H9 (cell line): Measurements from ENCODE around the gene BPIFB3. TPM values are rescaled to one million over a fixed set of nuclear protein-coding genes. Genes with fewer than 3 reads are reported as not detected.

ENCODE experiments used
- DNase-seq: peaks from one replicate; pipeline ENCODE4 v3.0.0-alpha.2; 2017
- H2AFZ ChIP-seq: one replicate; pipeline ENCODE4 v1.6.1; 2013; ENCODE audit warnings: mild to moderate bottlenecking, low read length, control low read depth, moderate library complexity
- H2AK5ac ChIP-seq: 2 replicates; pipeline ENCODE4 v1.6.1; 2013; ENCODE audit warnings: low read length, control low read depth, mixed read lengths; ENCODE audit not compliant: insufficient read length
- H2BK120ac ChIP-seq: one replicate; pipeline ENCODE4 v1.6.1; 2013; ENCODE audit warnings: low read depth, mild to moderate bottlenecking, low read length, control low read depth, inconsistent platforms; ENCODE audit not compliant: poor library complexity, severe bottlenecking
- H2BK12ac ChIP-seq: 2 replicates; pipeline ENCODE4 v1.6.1; 2013; ENCODE audit warnings: low read length, control low read depth, mixed read lengths, low read depth; ENCODE audit not compliant: insufficient read length
- H2BK15ac ChIP-seq: 2 replicates; pipeline ENCODE4 v1.6.1; 2013; ENCODE audit warnings: low read depth, low read length, control low read depth
- H2BK20ac ChIP-seq: one replicate; pipeline ENCODE4 v1.6.1; 2013; ENCODE audit warnings: low read depth, mild to moderate bottlenecking, low read length, control low read depth, inconsistent platforms; ENCODE audit not compliant: poor library complexity, severe bottlenecking
- H2BK5ac ChIP-seq: 2 replicates; pipeline ENCODE4 v1.6.1; 2013; ENCODE audit warnings: low read length, control low read depth, mixed read lengths; ENCODE audit not compliant: insufficient read length
- H3K14ac ChIP-seq: 2 replicates; pipeline ENCODE4 v1.6.1; 2013; ENCODE audit warnings: low read length, control low read depth; ENCODE audit not compliant: insufficient read depth
- H3K18ac ChIP-seq: 2 replicates; pipeline ENCODE4 v1.6.1; 2013; ENCODE audit warnings: low read depth, mild to moderate bottlenecking, mixed read lengths, low read length, control low read depth; ENCODE audit not compliant: insufficient read length
- H3K23ac ChIP-seq: 2 replicates; pipeline ENCODE4 v1.6.1; 2013; ENCODE audit warnings: low read length, control low read depth, mixed read lengths, low read depth; ENCODE audit not compliant: insufficient read length
- H3K23me2 ChIP-seq: 2 replicates; pipeline ENCODE4 v1.6.1; 2013; ENCODE audit warnings: low read depth, mild to moderate bottlenecking, mixed read lengths, low read length, control low read depth; ENCODE audit not compliant: insufficient read length, poor library complexity, severe bottlenecking
- H3K27ac ChIP-seq: 2 replicates; pipeline ENCODE4 v1.5.1; 2013; ENCODE audit warnings: low read length, control low read depth, mixed read lengths, low read depth; ENCODE audit not compliant: insufficient read length
- H3K27me3 ChIP-seq: 2 replicates; pipeline ENCODE4 v1.6.1; 2013; ENCODE audit warnings: low read length, control low read depth, inconsistent platforms; ENCODE audit not compliant: insufficient read depth
- H3K4ac ChIP-seq: 2 replicates; pipeline ENCODE4 v1.6.1; 2013; ENCODE audit warnings: low read depth, mild to moderate bottlenecking, control low read depth, inconsistent platforms, low read length, moderate library complexity
- H3K4me1 ChIP-seq: 2 replicates; pipeline ENCODE4 v1.6.1; 2013; ENCODE audit warnings: low read length, control low read depth, inconsistent platforms; ENCODE audit not compliant: insufficient read depth
- H3K4me2 ChIP-seq: 2 replicates; pipeline ENCODE4 v1.6.1; 2013; ENCODE audit warnings: low read length, control low read depth, mixed read lengths; ENCODE audit not compliant: insufficient read length, insufficient read depth
- H3K56ac ChIP-seq: 2 replicates; pipeline ENCODE4 v1.6.1; 2013; ENCODE audit warnings: low read depth, mild to moderate bottlenecking, mixed read lengths, low read length, control low read depth; ENCODE audit not compliant: insufficient read length
- H3K79me1 ChIP-seq: 2 replicates; pipeline ENCODE4 v1.6.1; 2013; ENCODE audit warnings: low read depth, mild to moderate bottlenecking, moderate library complexity, low read length, control low read depth, inconsistent platforms; ENCODE audit not compliant: insufficient read depth, poor library complexity, severe bottlenecking
- H3K79me2 ChIP-seq: 2 replicates; pipeline ENCODE4 v1.6.1; 2013; ENCODE audit warnings: low read length, control low read depth, inconsistent platforms; ENCODE audit not compliant: insufficient read depth
- H3K9ac ChIP-seq: 2 replicates; pipeline ENCODE4 v1.6.1; 2013; ENCODE audit warnings: low read length, control low read depth, mixed read lengths; ENCODE audit not compliant: insufficient read length; ENCODE audit errors: extremely low read depth
- H3K9me3 ChIP-seq: one replicate; pipeline ENCODE4 v1.6.1; 2013; ENCODE audit warnings: low read depth, low read length, inconsistent platforms; ENCODE audit not compliant: control insufficient read depth
- H3T11ph ChIP-seq: one replicate; pipeline ENCODE4 v1.6.1; 2013; ENCODE audit warnings: mild to moderate bottlenecking, low read length, control low read depth, inconsistent platforms
- H4K20me1 ChIP-seq: one replicate; pipeline ENCODE4 v1.6.1; 2013; ENCODE audit not compliant: control insufficient read depth, insufficient read length, insufficient read depth
- H4K5ac ChIP-seq: 2 replicates; pipeline ENCODE4 v1.6.1; 2013; ENCODE audit warnings: low read depth, mild to moderate bottlenecking, mixed read lengths, low read length, control low read depth; ENCODE audit not compliant: insufficient read length
- H4K8ac ChIP-seq: replicated peaks from 2 replicates; pipeline ENCODE4 v1.6.1; 2013; ENCODE audit warnings: low read length, control low read depth, mixed read lengths, low read depth; ENCODE audit not compliant: insufficient read length
- H4K91ac ChIP-seq: 2 replicates; pipeline ENCODE4 v1.6.1; 2013; ENCODE audit warnings: low read depth, mild to moderate bottlenecking, moderate library complexity, mixed read lengths, low read length, control low read depth; ENCODE audit not compliant: insufficient read length
- H3K27ac Mint-ChIP-seq, 3 experiments: 2 replicates in 2 of 3; 3 replicates in 1 of 3; pipeline ENCODE4 v1.8.0; 2020 to 2021; ENCODE audit warnings: mixed read lengths in 3 of 3, mild to moderate bottlenecking in 1 of 3, moderate library complexity in 1 of 3
- H3K27me3 Mint-ChIP-seq: 2 replicates; pipeline ENCODE4 v1.8.0; 2021; ENCODE audit warnings: low read depth, mild to moderate bottlenecking, moderate library complexity, mixed read lengths
- H3K36me3 Mint-ChIP-seq, 3 experiments: 2 replicates in 2 of 3; 3 replicates in 1 of 3; pipeline ENCODE4 v1.8.0; 2020 to 2021; ENCODE audit warnings: low read depth in 3 of 3, mixed read lengths in 3 of 3; ENCODE audit not compliant: insufficient read depth in 1 of 3
- H3K4me1 Mint-ChIP-seq, 2 experiments: 2 replicates each; pipeline ENCODE4 v1.8.0; 2020; ENCODE audit warnings: mixed read lengths in 2 of 2
- H3K4me3 Mint-ChIP-seq, 2 experiments: 2 replicates in 1 of 2; 3 replicates in 1 of 2; pipeline ENCODE4 v1.8.0; 2020 to 2021; ENCODE audit warnings: mild to moderate bottlenecking in 2 of 2, mixed read lengths in 2 of 2, moderate library complexity in 1 of 2
- H3K9me3 Mint-ChIP-seq, 2 experiments: 2 replicates in 1 of 2; 3 replicates in 1 of 2; pipeline ENCODE4 v1.8.0; 2020; ENCODE audit warnings: mild to moderate bottlenecking in 2 of 2, mixed read lengths in 2 of 2, moderate library complexity in 1 of 2
- WGBS: extraction: QIAGEN DNeasy Blood & Tissue Kit; methylation state at CpG from one replicate; pipeline ENCODE4 v1.1.7; 2013; ENCODE audit warnings: missing lambda C conversion rate, low lambda C conversion rate, mixed read lengths; ENCODE audit not compliant: insufficient read length; ENCODE audit errors: extremely low coverage; 5-methylcytosine and 5-hydroxymethylcytosine counted together
- total RNA-seq: library from RNA; stranded (reverse); gene quantifications from 2 replicates; pipeline ENCODE4 v1.2.1, GENCODE V29; 2021
- TF ChIP-seq, protein P1 (sequence below): fragments of 200-600 bp; sonication (generic); conservative IDR thresholded peaks from 3 replicates; pipeline ENCODE4 v1.8.0; 2021; ENCODE audit warnings: antibody characterized with exemption, mild to moderate bottlenecking

BPIFB3 gene
- total RNA-seq, 1 experiment from 2014 or later: not detected

- no peaks in the 10 kb centered on the region for H3K79me2 ChIP-seq
- H3K4me3 Mint-ChIP-seq: no peak overlapping the region
- H2BK120ac ChIP-seq: no peak overlapping the region
- H3K36me3 Mint-ChIP-seq: no peaks in the 10 kb centered on the region
- no peak overlapping the region for H3K27ac Mint-ChIP-seq
- no peak overlapping the region for H3K23ac ChIP-seq
- H4K8ac ChIP-seq: no peak overlapping the region
- H3K9ac ChIP-seq: no peak overlapping the region
- DNase-seq: no peak
- H3K27me3 Mint-ChIP-seq: peaks cover 6% of the 10 kb centered on the region
- H3K23me2 ChIP-seq: no peaks in the 10 kb centered on the region
- no CpG with 5 or more reads among the region's 5 CpGs for WGBS
- no peak overlapping the region for H3K27ac ChIP-seq
- no peak overlapping the region for H2BK20ac ChIP-seq
- H3K4me1 Mint-ChIP-seq: peaks cover 2 to 3% of the 10 kb centered on the region in 2 experiments; a peak in 3 of 4 replicates
- H2AK5ac ChIP-seq: no peak overlapping the region
- no peaks in the 10 kb centered on the region for H3K9me3 Mint-ChIP-seq
- TF ChIP-seq, protein P1, sequence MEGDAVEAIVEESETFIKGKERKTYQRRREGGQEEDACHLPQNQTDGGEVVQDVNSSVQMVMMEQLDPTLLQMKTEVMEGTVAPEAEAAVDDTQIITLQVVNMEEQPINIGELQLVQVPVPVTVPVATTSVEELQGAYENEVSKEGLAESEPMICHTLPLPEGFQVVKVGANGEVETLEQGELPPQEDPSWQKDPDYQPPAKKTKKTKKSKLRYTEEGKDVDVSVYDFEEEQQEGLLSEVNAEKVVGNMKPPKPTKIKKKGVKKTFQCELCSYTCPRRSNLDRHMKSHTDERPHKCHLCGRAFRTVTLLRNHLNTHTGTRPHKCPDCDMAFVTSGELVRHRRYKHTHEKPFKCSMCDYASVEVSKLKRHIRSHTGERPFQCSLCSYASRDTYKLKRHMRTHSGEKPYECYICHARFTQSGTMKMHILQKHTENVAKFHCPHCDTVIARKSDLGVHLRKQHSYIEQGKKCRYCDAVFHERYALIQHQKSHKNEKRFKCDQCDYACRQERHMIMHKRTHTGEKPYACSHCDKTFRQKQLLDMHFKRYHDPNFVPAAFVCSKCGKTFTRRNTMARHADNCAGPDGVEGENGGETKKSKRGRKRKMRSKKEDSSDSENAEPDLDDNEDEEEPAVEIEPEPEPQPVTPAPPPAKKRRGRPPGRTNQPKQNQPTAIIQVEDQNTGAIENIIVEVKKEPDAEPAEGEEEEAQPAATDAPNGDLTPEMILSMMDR: no peak
- H3K27me3 ChIP-seq: no peaks in the 10 kb centered on the region
- no peaks in the 10 kb centered on the region for H3K9me3 ChIP-seq
- no peak overlapping the region for H2BK12ac ChIP-seq
- no peaks in the 10 kb centered on the region for H3K79me1 ChIP-seq
- H3K4me2 ChIP-seq: no peak overlapping the region
- H4K5ac ChIP-seq: no peak overlapping the region
- H3K56ac ChIP-seq: no peak overlapping the region
- H4K91ac ChIP-seq: no peak overlapping the region
- H3K4me1 ChIP-seq: no peaks in the 10 kb centered on the region
- H2BK15ac ChIP-seq: no peak overlapping the region
- H4K20me1 ChIP-seq: no peaks in the 10 kb centered on the region
- H3K14ac ChIP-seq: no peak overlapping the region
- H3K4ac ChIP-seq: no peak overlapping the region
- no peak overlapping the region for H3K18ac ChIP-seq
- H2AFZ ChIP-seq: no peak overlapping the region
- no peak overlapping the region for H2BK5ac ChIP-seq
- H3T11ph ChIP-seq: no peak overlapping the region
These were observed 27.5 kb upstream of the BPIFB3 start for GRCh38 chr20:33026072-33026778.
